GM12878 (cell line): Measurements from ENCODE around the gene OSGEPL1. TPM values are rescaled to one million over a fixed set of nuclear protein-coding genes. Genes with fewer than 3 reads are reported as not detected.
"Not testable (repeated sequence)": the region's sequence is repeated elsewhere in the genome, so short reads cannot be mapped to it uniquely, and the experiment has no call there.

Experiments used
- ATAC-seq: fragments of 200-7000 bp; cut with Tn5 transposase; 3 replicates; pipeline ENCODE4 v1.9.1; 2020; ENCODE audit warnings: mild to moderate bottlenecking, moderate library complexity
- BruUV-seq: library from RNA; stranded (reverse); fragments of 400-500 nt; replicated peaks from 2 replicates; lab custom pipeline; 2021; lab: Mats Ljungman, UMichigan
- CTCF ChIA-PET: fragments of 300-600 bp; sonication (Branson Sonifier 250); formaldehyde crosslinking; extraction: SDS; loops from one replicate; lab custom pipeline; 2021; ENCODE audit warnings: inconsistent platforms; lab: Yijun Ruan, JAX
- POLR2A ChIA-PET: fragments of 350-600 bp; formaldehyde crosslinking; extraction: SDS; loops from one replicate; lab custom pipeline; 2021; ENCODE audit warnings: inconsistent platforms; lab: Charles Lee
- RAD21 ChIA-PET: fragments of 300-600 bp; sonication (Branson Sonifier 250); formaldehyde crosslinking; loops from one replicate; lab custom pipeline; 2023; ENCODE audit warnings: antibody characterized with exemption; ENCODE audit not compliant: unreplicated experiment; lab: Charles Lee
- SMC1A ChIA-PET: fragments of 300-600 bp; sonication (Branson Sonifier 250); formaldehyde crosslinking; loops from one replicate; lab custom pipeline; 2023; ENCODE audit not compliant: unreplicated experiment, uncharacterized antibody; lab: Charles Lee
- DNase-seq: peaks from one replicate; pipeline ENCODE4 v3.0.0-alpha.2; 2011; ENCODE audit warnings: low read depth, low spot score
- FAIRE-seq: peaks from 3 replicates; lab custom pipeline; 2011; peaks lifted over from hg19 to GRCh38; lab: Jason Lieb, UNC
- H2AFZ ChIP-seq: 2 replicates; pipeline ENCODE4 v1.6.0; 2011; ENCODE audit warnings: low read depth, low read length, control low read depth; ENCODE audit not compliant: control insufficient read depth
- H3K27ac ChIP-seq: 2 replicates; pipeline ENCODE4 v1.5.1; 2011; ENCODE audit warnings: control low read depth; ENCODE audit not compliant: control insufficient read depth, insufficient read depth
- H3K27me3 ChIP-seq, 2 experiments: replicated peaks in 1 of 2; 2 replicates each; pipeline versions ENCODE4 v1.6.0 to v1.6.1; 2011; ENCODE audit warnings: low read length in 1 of 2; ENCODE audit not compliant: control insufficient read depth in 2 of 2, insufficient read depth in 2 of 2
- H3K36me3 ChIP-seq, 2 experiments: 2 replicates each; pipeline ENCODE4 v1.5.1; 2011; ENCODE audit warnings: low read length in 1 of 2; ENCODE audit not compliant: control insufficient read depth in 2 of 2, insufficient read depth in 2 of 2
- H3K4me1 ChIP-seq: 2 replicates; pipeline ENCODE4 v1.6.1; 2011; ENCODE audit warnings: mild to moderate bottlenecking, low read length, moderate library complexity, mixed read lengths; ENCODE audit not compliant: control insufficient read depth, insufficient read depth
- H3K4me2 ChIP-seq: 2 replicates; pipeline ENCODE4 v1.6.0; 2011; ENCODE audit warnings: control low read depth; ENCODE audit not compliant: control insufficient read depth, insufficient read depth
- H3K4me3 ChIP-seq: fragments of 200-600 bp; sonication (generic); 2 replicates; pipeline ENCODE4 v1.5.1; 2016
- H3K79me2 ChIP-seq: 2 replicates; pipeline ENCODE4 v1.6.0; 2011; ENCODE audit warnings: low read length; ENCODE audit not compliant: control insufficient read depth, insufficient read depth
- H3K9ac ChIP-seq: 2 replicates; pipeline ENCODE4 v1.8.0; 2011; ENCODE audit warnings: low read length, control low read depth, mixed read lengths; ENCODE audit not compliant: control insufficient read depth, insufficient read depth
- H3K9me3 ChIP-seq: replicated peaks from 3 replicates; pipeline ENCODE4 v1.5.1; 2011; ENCODE audit warnings: mild to moderate bottlenecking, low read length; ENCODE audit not compliant: control insufficient read depth, insufficient read depth
- H4K20me1 ChIP-seq: 2 replicates; pipeline ENCODE4 v1.6.0; 2011; ENCODE audit not compliant: control insufficient read depth, insufficient read depth
- BACH1 ChIP-seq: fragments of 450-650 bp; IDR thresholded peaks from 2 replicates; pipeline ENCODE4 v1.6.1; 2017; ENCODE audit warnings: mild to moderate bottlenecking, borderline replicate concordance
- DPF2 ChIP-seq: fragments of 450-650 bp; IDR thresholded peaks from 2 replicates; pipeline ENCODE4 v1.6.1; 2017; ENCODE audit warnings: mild to moderate bottlenecking
- ESRRA ChIP-seq: IDR thresholded peaks from 2 replicates; pipeline ENCODE4 v1.6.1; 2012; ENCODE audit warnings: mild to moderate bottlenecking, low read length, improper control_type of control experiment
- IKZF1 ChIP-seq: fragments of 450-650 bp; conservative IDR thresholded peaks from 2 replicates; pipeline ENCODE4 v1.6.1; 2017; ENCODE audit warnings: antibody characterized with exemption, mild to moderate bottlenecking
- KAT2A ChIP-seq: conservative IDR thresholded peaks from 2 replicates; pipeline ENCODE4 v1.6.1; 2011; ENCODE audit warnings: low read depth, low read length; ENCODE audit not compliant: control insufficient read depth
- RELA ChIP-seq: fragments of 450-650 bp; IDR thresholded peaks from 2 replicates; pipeline ENCODE4 v1.8.0; 2014; ENCODE audit warnings: borderline replicate concordance; ENCODE audit not compliant: partially characterized antibody
- SMARCA5 ChIP-seq: fragments of 450-650 bp; IDR thresholded peaks from 2 replicates; pipeline ENCODE4 v1.6.1; 2017; ENCODE audit warnings: mild to moderate bottlenecking
- SREBF2 ChIP-seq: IDR thresholded peaks from 2 replicates; pipeline ENCODE4 v1.6.1; 2012; ENCODE audit warnings: mild to moderate bottlenecking, low read length
- WGBS: methylation state at CpG from one replicate; pipeline ENCODE4 v1.1.6; 2016; ENCODE audit warnings: low lambda C conversion rate; ENCODE audit not compliant: insufficient replicate concordance, insufficient coverage; ENCODE audit errors: missing lambda C conversion rate; 5-methylcytosine and 5-hydroxymethylcytosine counted together
- in situ Hi-C: fragments of 300-500 bp; cut with MboI; formaldehyde crosslinking; loops from 9 replicates; pipeline ENCODE4 v1.14.3; 2018; ENCODE audit warnings: mixed read lengths
- intact Hi-C: fragments of 100-400 bp; cut with micrococcal nuclease; formaldehyde crosslinking; loops from one replicate; pipeline ENCODE4 v1.14.2; 2022; ENCODE audit not compliant: unreplicated experiment
- polyA plus RNA-seq, 11 experiments: library from polyadenylated mRNA; depleted of rRNA in 4 of 11; unstranded in 6 of 11; stranded (reverse) in 5 of 11; fragments of >200 nt; fragmentation: Nextera tagmentation in 4 of 11; fragmentation: Illumina TruSeq in 1 of 11; extraction: Ambion mirVana in 4 of 11; extraction: Trizol in 1 of 11; gene quantifications; 1 replicate in 1 of 11; 2 replicates in 10 of 11; pipeline versions ENCODE4 v1.2.1 to v1.2.3, GENCODE V29; 2011 to 2016; ENCODE audit warnings: inconsistent platforms in 2 of 11, missing spikeins in 2 of 11, low read depth in 1 of 11
- total RNA-seq, 4 experiments: library from RNA; depleted of rRNA in 3 of 4; stranded (reverse); fragments of >200 nt in 3 of 4; fragmentation: Illumina TruSeq in 1 of 4; extraction: Trizol in 1 of 4; gene quantifications; 2 replicates each; pipeline versions ENCODE4 v1.2.1 to v1.2.3, GENCODE V29; 2013 to 2021
- TF ChIP-seq, protein P1 (sequence below): fragments of 450-650 bp; IDR thresholded peaks from 2 replicates; pipeline ENCODE4 v1.6.1; 2017; ENCODE audit warnings: borderline replicate concordance
- TF ChIP-seq, protein P2 (sequence below): fragments of 450-650 bp; IDR thresholded peaks from 2 replicates; pipeline ENCODE4 v1.6.1; 2016; ENCODE audit warnings: mild to moderate bottlenecking
- TF ChIP-seq, protein P3 (sequence below): fragments of 150-350 bp; IDR thresholded peaks from 2 replicates; pipeline ENCODE4 v1.6.1; 2014; ENCODE audit warnings: mild to moderate bottlenecking, low read depth, low read length
- TF ChIP-seq, protein P4 (sequence below): fragments of 150-350 bp; IDR thresholded peaks from 2 replicates; pipeline ENCODE4 v1.6.1; 2016; ENCODE audit warnings: low read depth, low read length

Gene OSGEPL1
- total and polyA plus RNA-seq, 10 of the 15 experiments (the other 5 are each of a cell fraction or from before 2014, with no cell fraction given), result 6.7 to 18.0 (median 9.4) TPM

DNA sequence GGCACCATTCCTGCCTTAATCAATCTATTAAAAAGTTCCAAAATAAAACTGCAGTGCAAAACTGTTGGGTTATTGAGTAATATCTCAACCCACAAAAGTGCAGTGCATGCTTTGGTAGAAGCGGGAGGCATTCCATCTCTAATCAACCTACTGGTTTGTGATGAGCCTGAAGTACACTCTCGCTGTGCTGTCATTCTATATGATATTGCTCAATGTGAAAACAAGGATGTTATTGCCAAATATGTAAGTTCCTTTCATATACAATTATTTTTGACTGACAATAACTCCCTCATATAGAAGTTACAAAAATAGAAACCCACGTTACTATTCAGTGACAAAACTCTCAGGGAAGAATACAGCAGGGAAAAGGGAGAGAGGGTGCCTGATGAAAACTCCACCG lies 43.0 kb downstream of the OSGEPL1 start (continued):
- TF ChIP-seq, protein P1, sequence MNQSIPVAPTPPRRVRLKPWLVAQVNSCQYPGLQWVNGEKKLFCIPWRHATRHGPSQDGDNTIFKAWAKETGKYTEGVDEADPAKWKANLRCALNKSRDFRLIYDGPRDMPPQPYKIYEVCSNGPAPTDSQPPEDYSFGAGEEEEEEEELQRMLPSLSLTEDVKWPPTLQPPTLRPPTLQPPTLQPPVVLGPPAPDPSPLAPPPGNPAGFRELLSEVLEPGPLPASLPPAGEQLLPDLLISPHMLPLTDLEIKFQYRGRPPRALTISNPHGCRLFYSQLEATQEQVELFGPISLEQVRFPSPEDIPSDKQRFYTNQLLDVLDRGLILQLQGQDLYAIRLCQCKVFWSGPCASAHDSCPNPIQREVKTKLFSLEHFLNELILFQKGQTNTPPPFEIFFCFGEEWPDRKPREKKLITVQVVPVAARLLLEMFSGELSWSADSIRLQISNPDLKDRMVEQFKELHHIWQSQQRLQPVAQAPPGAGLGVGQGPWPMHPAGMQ, result no peak
- TF ChIP-seq DPF2 (no peak), BACH1 (no peak), SREBF2 (no peak), IKZF1 (no peak), KAT2A (no peak), RELA (no peak), ESRRA (no peak), SMARCA5 (no peak)
- TF ChIP-seq, protein P2, sequence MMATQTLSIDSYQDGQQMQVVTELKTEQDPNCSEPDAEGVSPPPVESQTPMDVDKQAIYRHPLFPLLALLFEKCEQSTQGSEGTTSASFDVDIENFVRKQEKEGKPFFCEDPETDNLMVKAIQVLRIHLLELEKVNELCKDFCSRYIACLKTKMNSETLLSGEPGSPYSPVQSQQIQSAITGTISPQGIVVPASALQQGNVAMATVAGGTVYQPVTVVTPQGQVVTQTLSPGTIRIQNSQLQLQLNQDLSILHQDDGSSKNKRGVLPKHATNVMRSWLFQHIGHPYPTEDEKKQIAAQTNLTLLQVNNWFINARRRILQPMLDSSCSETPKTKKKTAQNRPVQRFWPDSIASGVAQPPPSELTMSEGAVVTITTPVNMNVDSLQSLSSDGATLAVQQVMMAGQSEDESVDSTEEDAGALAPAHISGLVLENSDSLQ, result no peak
- TF ChIP-seq, protein P3, sequence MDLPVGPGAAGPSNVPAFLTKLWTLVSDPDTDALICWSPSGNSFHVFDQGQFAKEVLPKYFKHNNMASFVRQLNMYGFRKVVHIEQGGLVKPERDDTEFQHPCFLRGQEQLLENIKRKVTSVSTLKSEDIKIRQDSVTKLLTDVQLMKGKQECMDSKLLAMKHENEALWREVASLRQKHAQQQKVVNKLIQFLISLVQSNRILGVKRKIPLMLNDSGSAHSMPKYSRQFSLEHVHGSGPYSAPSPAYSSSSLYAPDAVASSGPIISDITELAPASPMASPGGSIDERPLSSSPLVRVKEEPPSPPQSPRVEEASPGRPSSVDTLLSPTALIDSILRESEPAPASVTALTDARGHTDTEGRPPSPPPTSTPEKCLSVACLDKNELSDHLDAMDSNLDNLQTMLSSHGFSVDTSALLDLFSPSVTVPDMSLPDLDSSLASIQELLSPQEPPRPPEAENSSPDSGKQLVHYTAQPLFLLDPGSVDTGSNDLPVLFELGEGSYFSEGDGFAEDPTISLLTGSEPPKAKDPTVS, result no peak
- TF ChIP-seq, protein P4, sequence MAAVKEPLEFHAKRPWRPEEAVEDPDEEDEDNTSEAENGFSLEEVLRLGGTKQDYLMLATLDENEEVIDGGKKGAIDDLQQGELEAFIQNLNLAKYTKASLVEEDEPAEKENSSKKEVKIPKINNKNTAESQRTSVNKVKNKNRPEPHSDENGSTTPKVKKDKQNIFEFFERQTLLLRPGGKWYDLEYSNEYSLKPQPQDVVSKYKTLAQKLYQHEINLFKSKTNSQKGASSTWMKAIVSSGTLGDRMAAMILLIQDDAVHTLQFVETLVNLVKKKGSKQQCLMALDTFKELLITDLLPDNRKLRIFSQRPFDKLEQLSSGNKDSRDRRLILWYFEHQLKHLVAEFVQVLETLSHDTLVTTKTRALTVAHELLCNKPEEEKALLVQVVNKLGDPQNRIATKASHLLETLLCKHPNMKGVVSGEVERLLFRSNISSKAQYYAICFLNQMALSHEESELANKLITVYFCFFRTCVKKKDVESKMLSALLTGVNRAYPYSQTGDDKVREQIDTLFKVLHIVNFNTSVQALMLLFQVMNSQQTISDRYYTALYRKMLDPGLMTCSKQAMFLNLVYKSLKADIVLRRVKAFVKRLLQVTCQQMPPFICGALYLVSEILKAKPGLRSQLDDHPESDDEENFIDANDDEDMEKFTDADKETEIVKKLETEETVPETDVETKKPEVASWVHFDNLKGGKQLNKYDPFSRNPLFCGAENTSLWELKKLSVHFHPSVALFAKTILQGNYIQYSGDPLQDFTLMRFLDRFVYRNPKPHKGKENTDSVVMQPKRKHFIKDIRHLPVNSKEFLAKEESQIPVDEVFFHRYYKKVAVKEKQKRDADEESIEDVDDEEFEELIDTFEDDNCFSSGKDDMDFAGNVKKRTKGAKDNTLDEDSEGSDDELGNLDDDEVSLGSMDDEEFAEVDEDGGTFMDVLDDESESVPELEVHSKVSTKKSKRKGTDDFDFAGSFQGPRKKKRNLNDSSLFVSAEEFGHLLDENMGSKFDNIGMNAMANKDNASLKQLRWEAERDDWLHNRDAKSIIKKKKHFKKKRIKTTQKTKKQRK, result no peak

DNA sequence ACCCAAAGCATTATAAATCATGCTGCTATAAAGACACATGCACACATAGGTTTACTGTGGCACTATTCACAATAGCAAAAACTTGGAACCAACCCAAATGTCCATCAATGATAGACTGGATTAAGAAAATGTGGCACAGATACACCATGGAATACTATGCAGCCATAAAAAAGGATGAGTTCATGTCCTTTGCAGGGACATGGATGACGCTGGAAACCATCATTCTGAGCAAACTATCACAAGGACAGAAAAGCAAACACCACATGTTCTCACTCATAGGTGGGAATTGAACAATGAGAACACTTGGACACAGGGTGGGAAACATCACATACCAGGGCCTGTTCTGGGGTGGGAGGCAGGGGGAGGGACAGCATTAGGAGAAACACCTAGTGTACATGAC lies 45.0 kb downstream of the OSGEPL1 start:
- H2AFZ ChIP-seq, DNase-seq, H3K4me1 ChIP-seq, H3K9me3 ChIP-seq, H4K20me1 ChIP-seq, H3K27me3 ChIP-seq, in situ Hi-C loops, ATAC-seq, BruUV-seq, H3K36me3 ChIP-seq, FAIRE-seq, intact Hi-C loops, H3K9ac ChIP-seq, SMC1A ChIA-PET, CTCF ChIA-PET, H3K27ac ChIP-seq, H3K4me3 ChIP-seq, POLR2A ChIA-PET, RAD21 ChIA-PET, H3K79me2 ChIP-seq, H3K4me2 ChIP-seq: not testable (repeated sequence)
- 100% methylated on average over 1 of the region's 1 CpG for WGBS
